ENCODE measurements around the gene TNFSF11. TPM values are rescaled to one million over a fixed set of nuclear protein-coding genes. Genes with fewer than 3 reads are reported as not detected.

Gene TNFSF11
- total and polyA plus RNA-seq, 2 of the 4 experiments (the other 2 are of a cell fraction), result not detected

GRCh38 chr13:42548731-42549551 lies 25.0 kb upstream of the TNFSF11 start:
- Histone ChIP-seq H3K9me3 (ENCODE audit: control insufficient read depth, insufficient read depth, low read length) (no peaks in the 10 kb centered on the region), H3K36me3 (ENCODE audit: control insufficient read depth, insufficient read depth, low read length) (no peaks in the 10 kb centered on the region), H3K27ac (ENCODE audit: insufficient read depth, low read length) (no peak overlapping the region), H2AFZ (replicated peaks; ENCODE audit: low read length, poor library complexity) (no peak overlapping the region), H3K18ac (ENCODE audit: low read depth, low read length) (no peak overlapping the region), H4K91ac (ENCODE audit: insufficient read depth, low read depth, low read length) (no peak overlapping the region), H3K23ac (ENCODE audit: low read depth, low read length) (no peak overlapping the region), H3K9ac (ENCODE audit: low read depth, low read length) (no peak overlapping the region), H3K4ac (ENCODE audit: low read depth, low read length) (no peak overlapping the region), H2AK5ac (ENCODE audit: low read depth, low read length) (no peak overlapping the region), H2BK120ac (ENCODE audit: low read depth, low read length) (no peak overlapping the region), H3K4me1 (ENCODE audit: control insufficient read depth, insufficient read depth, low read length) (peaks cover 2% of the 10 kb centered on the region; the same call in 1 of the 2 replicates), H2BK15ac (ENCODE audit: low read depth, low read length) (no peak overlapping the region), H3K4me2 (ENCODE audit: low read depth, low read length) (no peak overlapping the region), H2BK20ac (ENCODE audit: low read depth, low read length) (no peak overlapping the region), H3K4me3 (ENCODE audit: insufficient read depth, low read depth, low read length) (no peak overlapping the region), H3K56ac (ENCODE audit: extremely low read depth, insufficient read depth, low read length) (no peak overlapping the region), H2BK5ac (ENCODE audit: low read depth, low read length, poor library complexity, severe bottlenecking) (no peak overlapping the region), H4K20me1 (ENCODE audit: insufficient read depth, low read length) (no peaks in the 10 kb centered on the region), H4K8ac (ENCODE audit: low read depth in 2 of 2, low read length in 2 of 2) (no peak overlapping the region), H4K5ac (ENCODE audit: low read depth, low read length) (no peak overlapping the region), H3K27me3 (ENCODE audit: control insufficient read depth, insufficient read depth, low read length) (peaks cover 18% of the 10 kb centered on the region), H3K79me1 (ENCODE audit: low read depth in 1 of 2, low read length in 2 of 2) (no peaks in the 10 kb centered on the region), H3K14ac (replicated peaks; ENCODE audit: low read depth, low read length) (no peak overlapping the region), H3K9me1 (ENCODE audit: insufficient read depth, low read length) (no peaks in the 10 kb centered on the region), H2AK9ac (replicated peaks; ENCODE audit: low read depth, low read length, poor library complexity) (no peak overlapping the region)
- ChIA-PET POLR2A (ENCODE audit: unreplicated experiment) (no interaction called here), CTCF (no interaction called here)
- 60% methylated on average over 1 of the region's 10 CpGs; no CpG with 5 or more reads in 1 of the 2 experiments for WGBS, 2 experiments (ENCODE audit: extremely low coverage in 2 of 2, insufficient read length in 1 of 2)
- no TSS peak for BruUV-seq (replicated peaks)
- DNase-seq, result no peak
- in situ Hi-C loops (cut with MboI; ENCODE audit: low sequenced_read_pairs) (no loop called here), dilution Hi-C loops (cut with HindIII; ENCODE audit: low sequenced_read_pairs, unreplicated experiment) (no loop called here), intact Hi-C loops (cut with micrococcal nuclease) (no loop called here)
- no peak for ATAC-seq (ENCODE audit: low read depth)
- no peak for TF ChIP-seq CTCF (conservative IDR thresholded peaks at IDR 0.05; ENCODE audit: low read depth, low read length)

Measured in IMR-90 (cell line).